Measurements from ENCODE around the gene DNMT3A.

DNMT3A gene

GRCh38 chr2:25385910-25386309 lies 44.2 kb upstream of the DNMT3A start:
- DNase-seq: peak; percentile 31
- no peak overlapping the region for H3K27ac ChIP-seq
- H3K4me3 ChIP-seq (ENCODE audit: low read depth, low read length): no peak overlapping the region
- no peaks in the 10 kb centered on the region for H3K9me3 ChIP-seq (ENCODE audit: severe bottlenecking)
- H3K36me3 ChIP-seq: no peaks in the 10 kb centered on the region
- TF ChIP-seq, protein P1, sequence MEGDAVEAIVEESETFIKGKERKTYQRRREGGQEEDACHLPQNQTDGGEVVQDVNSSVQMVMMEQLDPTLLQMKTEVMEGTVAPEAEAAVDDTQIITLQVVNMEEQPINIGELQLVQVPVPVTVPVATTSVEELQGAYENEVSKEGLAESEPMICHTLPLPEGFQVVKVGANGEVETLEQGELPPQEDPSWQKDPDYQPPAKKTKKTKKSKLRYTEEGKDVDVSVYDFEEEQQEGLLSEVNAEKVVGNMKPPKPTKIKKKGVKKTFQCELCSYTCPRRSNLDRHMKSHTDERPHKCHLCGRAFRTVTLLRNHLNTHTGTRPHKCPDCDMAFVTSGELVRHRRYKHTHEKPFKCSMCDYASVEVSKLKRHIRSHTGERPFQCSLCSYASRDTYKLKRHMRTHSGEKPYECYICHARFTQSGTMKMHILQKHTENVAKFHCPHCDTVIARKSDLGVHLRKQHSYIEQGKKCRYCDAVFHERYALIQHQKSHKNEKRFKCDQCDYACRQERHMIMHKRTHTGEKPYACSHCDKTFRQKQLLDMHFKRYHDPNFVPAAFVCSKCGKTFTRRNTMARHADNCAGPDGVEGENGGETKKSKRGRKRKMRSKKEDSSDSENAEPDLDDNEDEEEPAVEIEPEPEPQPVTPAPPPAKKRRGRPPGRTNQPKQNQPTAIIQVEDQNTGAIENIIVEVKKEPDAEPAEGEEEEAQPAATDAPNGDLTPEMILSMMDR (IDR thresholded peaks at IDR 0.05; ENCODE audit: low read depth, low read length): no peak
- H3K27me3 ChIP-seq (ENCODE audit: insufficient read depth, low read depth, severe bottlenecking): no peaks in the 10 kb centered on the region

- Histone ChIP-seq H3K27me3 (ENCODE audit: insufficient read depth, low read depth, severe bottlenecking) (no peaks in the 10 kb centered on the region), H3K27ac (no peak overlapping the region), H3K4me3 (ENCODE audit: low read depth, low read length) (no peak overlapping the region), H3K9me3 (ENCODE audit: severe bottlenecking) (no peaks in the 10 kb centered on the region), H3K36me3 (no peaks in the 10 kb centered on the region)
- DNase-seq: peak; percentile 25
- TF ChIP-seq, protein P1 (IDR thresholded peaks at IDR 0.05; ENCODE audit: low read depth, low read length): 0 out of 2 replicates have a peak, but pooled peaks have one; percentile 23
Measured at GRCh38 chr2:25383806-25384205, 42.1 kb upstream of the DNMT3A start.

GRCh38 chr2:25381502-25381901 lies 39.8 kb upstream of the DNMT3A start:
- TF ChIP-seq, protein P1 (IDR thresholded peaks at IDR 0.05; ENCODE audit: low read depth, low read length): no peak
- H3K36me3 ChIP-seq: no peaks in the 10 kb centered on the region
- H3K9me3 ChIP-seq (ENCODE audit: severe bottlenecking): no peaks in the 10 kb centered on the region
- DNase-seq: peak; percentile 3
- H3K4me3 ChIP-seq (ENCODE audit: low read depth, low read length): no peak overlapping the region
- H3K27ac ChIP-seq: no peak overlapping the region
- no peaks in the 10 kb centered on the region for H3K27me3 ChIP-seq (ENCODE audit: insufficient read depth, low read depth, severe bottlenecking)

DNA sequence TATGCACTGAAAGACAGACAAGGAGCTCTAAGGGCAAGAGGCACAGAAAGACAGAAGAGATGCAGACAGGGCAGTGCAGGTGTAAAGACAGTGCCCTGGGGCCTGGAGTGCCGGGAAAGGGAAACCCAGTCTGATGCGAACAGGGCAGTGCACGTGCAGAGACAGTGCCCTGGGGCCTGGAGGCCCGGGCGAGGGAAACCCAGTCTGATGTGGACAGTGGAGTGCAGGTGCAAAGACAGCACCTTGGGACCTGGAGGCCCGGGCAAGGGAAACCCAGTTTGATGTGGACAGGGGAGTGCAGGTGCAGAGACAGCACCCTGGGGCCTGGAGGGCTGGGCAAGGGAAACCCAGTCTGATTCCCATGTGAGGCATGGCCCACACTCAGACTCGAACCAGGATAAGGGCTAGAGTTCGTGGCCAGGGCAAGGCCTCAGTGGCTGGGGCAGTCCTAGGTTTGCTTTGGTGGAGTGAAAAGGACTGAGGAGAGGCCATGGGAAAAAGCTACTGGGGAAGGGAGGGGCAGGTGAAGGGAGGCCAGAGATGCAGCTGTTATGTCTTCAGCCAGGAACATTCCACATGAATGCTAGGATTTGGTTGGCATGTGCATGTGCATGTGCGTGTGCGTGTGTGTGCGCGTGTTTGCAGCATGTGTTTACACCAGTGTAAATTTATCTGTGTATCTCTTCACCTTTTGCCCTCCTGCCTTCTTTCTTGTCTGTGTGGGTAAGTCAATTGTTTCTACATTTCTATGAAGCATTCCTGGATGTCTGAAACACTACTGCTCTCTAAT lies 39.1 kb upstream of the DNMT3A start:
- Histone ChIP-seq H3K9me3 (ENCODE audit: severe bottlenecking) (no peaks in the 10 kb centered on the region), H3K27ac (no peak overlapping the region), H3K36me3 (no peaks in the 10 kb centered on the region), H3K27me3 (ENCODE audit: insufficient read depth, low read depth, severe bottlenecking) (no peaks in the 10 kb centered on the region), H3K4me3 (ENCODE audit: low read depth, low read length) (no peak overlapping the region)
- DNase-seq: peak; percentile 5
- TF ChIP-seq, protein P1 (IDR thresholded peaks at IDR 0.05; ENCODE audit: low read depth, low read length): no peak

DNA sequence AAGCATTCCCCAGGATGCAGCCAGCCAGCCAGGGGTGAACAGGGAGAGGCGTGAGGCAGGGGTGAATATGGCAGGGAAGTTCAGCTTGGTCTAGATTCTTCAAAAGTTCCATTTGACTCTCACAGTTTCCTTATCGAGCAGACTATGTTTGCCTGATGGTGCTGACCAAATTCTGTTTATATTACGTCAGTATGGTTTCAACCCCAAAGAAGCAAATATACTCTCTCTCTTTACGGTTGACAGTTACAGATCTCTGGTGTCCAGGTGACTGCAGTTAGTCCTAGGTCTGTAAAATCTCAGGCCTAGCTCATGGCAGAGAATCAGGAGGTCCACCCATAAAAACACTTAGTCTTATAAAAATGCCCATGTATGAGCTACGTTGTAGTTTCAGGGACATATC lies 38.3 kb upstream of the DNMT3A start:
- H3K9me3 ChIP-seq (ENCODE audit: severe bottlenecking): no peaks in the 10 kb centered on the region
- H3K27me3 ChIP-seq (ENCODE audit: insufficient read depth, low read depth, severe bottlenecking): no peaks in the 10 kb centered on the region
- H3K36me3 ChIP-seq: no peaks in the 10 kb centered on the region
- H3K27ac ChIP-seq: no peak overlapping the region
- no peak for DNase-seq
- TF ChIP-seq, protein P1 (IDR thresholded peaks at IDR 0.05; ENCODE audit: low read depth, low read length): no peak
- H3K4me3 ChIP-seq (ENCODE audit: low read depth, low read length): no peak overlapping the region

DNA sequence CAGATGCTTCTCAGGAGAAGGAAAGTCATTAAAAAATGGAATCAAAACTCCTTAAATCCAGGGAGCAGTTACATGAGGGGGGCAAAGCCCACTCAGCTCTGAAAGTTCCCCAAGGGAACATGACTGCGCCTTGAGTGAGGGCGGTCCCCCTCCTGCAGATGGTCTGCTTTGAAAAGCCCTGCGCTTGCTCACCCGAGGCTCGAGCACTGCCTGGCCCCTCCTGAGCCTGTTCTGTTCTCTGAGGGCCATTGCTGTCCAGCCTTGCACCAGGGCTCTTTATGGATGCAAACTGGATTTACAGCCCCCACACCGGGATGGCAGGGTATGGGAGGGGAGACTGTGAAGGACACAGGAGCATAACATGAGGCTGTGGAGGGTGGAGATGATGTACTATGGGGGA lies 37.8 kb upstream of the DNMT3A start:
- no peaks in the 10 kb centered on the region for H3K27me3 ChIP-seq (ENCODE audit: insufficient read depth, low read depth, severe bottlenecking)
- H3K27ac ChIP-seq: no peak overlapping the region
- DNase-seq: peak; percentile 31
- TF ChIP-seq, protein P1 (IDR thresholded peaks at IDR 0.05; ENCODE audit: low read depth, low read length): no peak
- H3K4me3 ChIP-seq (ENCODE audit: low read depth, low read length): no peak overlapping the region
- H3K36me3 ChIP-seq: no peaks in the 10 kb centered on the region
- no peaks in the 10 kb centered on the region for H3K9me3 ChIP-seq (ENCODE audit: severe bottlenecking)
